SK-N-SH treated with all-trans-retinoic acid at 6 μM for 48 hours (cell line): ENCODE data around the gene CHMP6.

Experiments used
- CSDC2 ChIP-seq: fragments of 250-450 bp; sonication (Bioruptor Pico); IDR thresholded peaks from 2 replicates; pipeline ENCODE4 v1.5.0; 2020; ENCODE audit warnings: mild to moderate bottlenecking, moderate library complexity
- PATZ1 ChIP-seq: fragments of 250-450 bp; sonication (Bioruptor Pico); IDR thresholded peaks from 2 replicates; pipeline ENCODE4 v1.8.0; 2020; ENCODE audit warnings: mild to moderate bottlenecking, moderate library complexity, borderline replicate concordance
- POU6F1 ChIP-seq: fragments of 250-450 bp; sonication (Bioruptor Pico); IDR thresholded peaks from 2 replicates; pipeline ENCODE4 v1.8.0; 2021; ENCODE audit warnings: low read depth, mild to moderate bottlenecking, moderate library complexity, borderline replicate concordance
- PPARA ChIP-seq: fragments of 250-450 bp; sonication (Bioruptor Pico); IDR thresholded peaks from 2 replicates; pipeline ENCODE4 v1.5.0; 2020; ENCODE audit warnings: mild to moderate bottlenecking, borderline replicate concordance
- RARB ChIP-seq: fragments of 250-450 bp; sonication (Bioruptor Pico); IDR thresholded peaks from 2 replicates; pipeline ENCODE4 v1.8.0; 2021; ENCODE audit warnings: mild to moderate bottlenecking, moderate library complexity
- SNAI2 ChIP-seq: fragments of 250-450 bp; sonication (Bioruptor Pico); IDR thresholded peaks from 2 replicates; pipeline ENCODE4 v1.5.0; 2020; ENCODE audit warnings: mild to moderate bottlenecking, moderate library complexity
- TOX ChIP-seq: fragments of 250-450 bp; sonication (Bioruptor Pico); IDR thresholded peaks from 2 replicates; pipeline ENCODE4 v1.8.0; 2021; ENCODE audit warnings: mild to moderate bottlenecking, moderate library complexity, borderline replicate concordance
- ZFP3 ChIP-seq: fragments of 250-450 bp; sonication (Bioruptor Pico); IDR thresholded peaks from 2 replicates; pipeline ENCODE4 v1.5.0; 2020; ENCODE audit warnings: mild to moderate bottlenecking, moderate library complexity
- ZNF70 ChIP-seq: fragments of 450-650 bp; formaldehyde crosslinking; IDR thresholded peaks from 2 replicates; pipeline ENCODE4 v1.5.0; 2020; ENCODE audit warnings: mild to moderate bottlenecking, moderate library complexity
- ZNF8 ChIP-seq: fragments of 450-650 bp; formaldehyde crosslinking; IDR thresholded peaks from 2 replicates; pipeline ENCODE4 v1.5.0; 2020; ENCODE audit warnings: mild to moderate bottlenecking, moderate library complexity
- TF ChIP-seq, protein P1 (sequence below): fragments of 250-450 bp; sonication (Bioruptor Pico); IDR thresholded peaks from 2 replicates; pipeline ENCODE4 v1.5.1; 2021; ENCODE audit warnings: mild to moderate bottlenecking, moderate library complexity

DNA sequence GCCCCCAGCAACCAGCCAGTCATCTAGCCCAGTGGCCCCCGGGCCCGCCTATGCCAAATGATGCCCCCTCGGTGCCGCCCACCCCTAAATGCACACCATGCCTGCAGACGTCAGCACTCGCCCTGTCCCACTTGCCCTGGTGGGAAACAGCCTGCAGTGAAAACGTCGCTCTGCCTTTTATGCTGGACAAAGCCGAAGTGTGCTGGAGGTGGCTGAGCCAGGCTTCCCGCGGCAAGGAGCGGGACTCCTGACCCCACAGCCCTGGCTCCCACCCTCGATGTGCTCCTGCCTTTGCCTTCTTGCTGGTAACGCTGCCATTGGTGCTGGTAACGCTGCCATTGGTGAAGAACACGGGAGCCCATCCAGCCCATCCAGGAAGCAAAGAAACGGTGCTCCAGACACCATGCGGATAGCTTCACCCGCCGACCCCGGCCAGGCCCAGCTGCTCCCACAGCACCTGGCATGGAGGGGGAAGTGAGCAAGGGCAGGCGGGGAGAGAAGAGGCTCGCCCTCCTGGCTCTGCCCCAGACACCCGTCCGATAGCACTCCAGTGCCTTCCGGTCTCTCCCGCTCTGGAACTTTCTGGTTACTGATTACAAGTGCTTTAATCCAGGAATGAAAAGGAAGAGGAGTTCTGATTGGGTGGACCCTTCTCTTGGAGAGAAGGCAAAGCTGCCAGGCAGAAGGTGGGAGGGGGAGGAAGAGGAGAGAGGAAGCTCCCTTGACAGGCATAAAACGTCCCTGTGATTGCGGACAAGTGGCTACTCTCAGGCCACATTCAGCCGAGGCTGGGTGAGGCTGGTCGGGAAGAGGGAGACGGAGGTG lies 39.3 kb downstream of the CHMP6 start:
- no peak for TF ChIP-seq RARB (CRISPR knock-in tag)
- no peak for TF ChIP-seq PATZ1
- TF ChIP-seq CSDC2 (CRISPR knock-in tag), result no peak
- TF ChIP-seq, protein P1, sequence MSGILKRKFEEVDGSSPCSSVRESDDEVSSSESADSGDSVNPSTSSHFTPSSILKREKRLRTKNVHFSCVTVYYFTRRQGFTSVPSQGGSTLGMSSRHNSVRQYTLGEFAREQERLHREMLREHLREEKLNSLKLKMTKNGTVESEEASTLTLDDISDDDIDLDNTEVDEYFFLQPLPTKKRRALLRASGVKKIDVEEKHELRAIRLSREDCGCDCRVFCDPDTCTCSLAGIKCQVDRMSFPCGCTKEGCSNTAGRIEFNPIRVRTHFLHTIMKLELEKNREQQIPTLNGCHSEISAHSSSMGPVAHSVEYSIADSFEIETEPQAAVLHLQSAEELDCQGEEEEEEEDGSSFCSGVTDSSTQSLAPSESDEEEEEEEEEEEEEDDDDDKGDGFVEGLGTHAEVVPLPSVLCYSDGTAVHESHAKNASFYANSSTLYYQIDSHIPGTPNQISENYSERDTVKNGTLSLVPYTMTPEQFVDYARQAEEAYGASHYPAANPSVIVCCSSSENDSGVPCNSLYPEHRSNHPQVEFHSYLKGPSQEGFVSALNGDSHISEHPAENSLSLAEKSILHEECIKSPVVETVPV (CRISPR knock-in tag), result no peak
- TF ChIP-seq SNAI2 (CRISPR knock-in tag), result no peak
- TF ChIP-seq PPARA (CRISPR knock-in tag), result no peak
- no peak for TF ChIP-seq POU6F1 (CRISPR knock-in tag)
- no peak for TF ChIP-seq TOX (CRISPR knock-in tag)
- no peak for TF ChIP-seq ZFP3 (CRISPR knock-in tag)
- no peak for TF ChIP-seq ZNF8 (CRISPR knock-in tag)
- TF ChIP-seq ZNF70 (CRISPR knock-in tag), result no peak
